HepG2 (cell line): ENCODE data around the gene ACAN.

Source experiments
- CTCF ChIP-seq: sonication (generic); formaldehyde crosslinking; IDR thresholded peaks from 2 replicates; pipeline ENCODE4 v1.5.0; 2020; ENCODE audit warnings: mild to moderate bottlenecking, missing genetic modification reagents, moderate library complexity
- EZH2 ChIP-seq: conservative IDR thresholded peaks from 2 replicates; pipeline ENCODE4 v1.6.1; 2012; ENCODE audit warnings: mild to moderate bottlenecking, low read depth, low read length, moderate library complexity
- HMG20A ChIP-seq: IDR thresholded peaks from 2 replicates; pipeline ENCODE4 v1.6.1; 2016; ENCODE audit warnings: borderline replicate concordance
- PAXIP1 ChIP-seq: sonication (generic); formaldehyde crosslinking; conservative IDR thresholded peaks from 2 replicates; pipeline ENCODE4 v1.4.0; 2020; ENCODE audit warnings: mild to moderate bottlenecking, missing genetic modification reagents, moderate library complexity

GRCh38 chr15:88905576-88905975 is 102.3 kb downstream of the ACAN start:
- TF ChIP-seq CTCF (CRISPR knock-in tag) (no peak), PAXIP1 (CRISPR knock-in tag) (no peak), EZH2 (no peak), HMG20A (CRISPR knock-in tag) (no peak)
